Measurements from ENCODE around the gene FUT7. TPM values are rescaled to one million over a fixed set of nuclear protein-coding genes. Genes with fewer than 3 reads are reported as not detected.
A peak's percentile ranks its signal among the peaks of the same experiment; 100 is the strongest.

Gene FUT7
- total and polyA plus RNA-seq, 9 of the 15 experiments (the other 6 are each of a cell fraction or from before 2014, with no cell fraction given) = not detected

DNA sequence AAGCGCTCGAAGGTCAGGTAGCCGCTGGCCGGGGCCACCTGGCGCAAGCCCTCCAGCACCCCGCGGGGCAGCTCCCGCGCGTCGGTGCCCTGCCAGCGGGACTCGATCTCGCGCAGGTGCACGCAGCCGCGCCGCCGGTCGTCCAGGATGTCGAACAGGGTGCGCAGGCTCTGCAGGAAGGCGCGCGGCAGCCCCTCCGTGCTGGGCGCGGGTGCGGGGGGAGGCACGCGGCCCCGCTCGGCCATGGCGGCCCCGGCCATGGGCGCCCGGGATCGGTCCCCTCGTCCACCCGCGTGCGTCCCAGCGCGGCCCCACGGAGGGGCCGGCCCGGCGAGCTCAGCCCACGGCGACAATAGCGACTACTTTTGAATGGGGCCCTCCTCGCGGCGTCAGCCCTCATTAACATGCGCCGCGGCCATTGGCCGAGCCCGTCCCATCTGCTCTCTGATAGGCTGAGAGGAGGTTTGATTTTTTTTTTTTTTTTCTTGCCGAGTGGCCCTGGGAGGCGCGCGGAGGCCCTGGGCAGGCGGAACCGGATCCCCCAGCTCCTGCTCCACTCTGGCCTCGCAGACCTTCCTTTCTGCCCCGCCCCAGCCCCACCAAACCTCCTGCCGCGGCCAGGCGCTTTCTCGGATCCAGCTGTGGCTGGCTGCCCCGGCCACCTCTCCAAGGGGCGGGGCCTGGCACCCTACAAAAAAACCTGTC, 38.5 kb upstream of the FUT7 start, which contains the start of gene SAPCD2 (continued):
- TF ChIP-seq HINFP (tag; conservative IDR thresholded peaks at IDR 0.05; ENCODE audit: low read depth) = no peak
- TF ChIP-seq ZNF785 (CRISPR knock-in tag; IDR thresholded peaks at IDR 0.05) = no peak
- TF ChIP-seq ARID3A (IDR thresholded peaks at IDR 0.05; ENCODE audit: borderline replicate concordance, low read depth, low read length) = no peak
- TF ChIP-seq ZNF778 (CRISPR knock-in tag; IDR thresholded peaks at IDR 0.05) = no peak
- no peak for TF ChIP-seq XRCC5 (IDR thresholded peaks at IDR 0.05; ENCODE audit: low read depth, low read length)
- peak; percentile 61; the same call in 1 of the 2 replicates for TF ChIP-seq CTBP1 (IDR thresholded peaks at IDR 0.05; ENCODE audit: borderline replicate concordance)
- TF ChIP-seq E2F8 (IDR thresholded peaks at IDR 0.05; ENCODE audit: low read depth, partially characterized antibody) = no peak
- peak; percentile 7 for TF ChIP-seq GTF3C2 (IDR thresholded peaks at IDR 0.05; ENCODE audit: borderline replicate concordance, extremely low read depth, insufficient read length)
- peak; percentile 79 for TF ChIP-seq MYBL2 (IDR thresholded peaks at IDR 0.05; ENCODE audit: low read depth)
- no peak for TF ChIP-seq MYBL2 (CRISPR knock-in tag; IDR thresholded peaks at IDR 0.05; ENCODE audit: borderline replicate concordance)
- peak; percentile 41; the same call in 1 of the 2 replicates for TF ChIP-seq CREB1 (IDR thresholded peaks at IDR 0.05)
- TF ChIP-seq CREB1 (CRISPR knock-in tag; IDR thresholded peaks at IDR 0.05) = no peak
- peak in 1 of 2 experiments; percentile 72 for TF ChIP-seq NONO (IDR thresholded peaks at IDR 0.05; ENCODE audit: low read depth in 2 of 2, low read length in 1 of 2)
- no peak for TF ChIP-seq MYNN (IDR thresholded peaks at IDR 0.05)
- no peak for TF ChIP-seq MYNN (CRISPR knock-in tag; IDR thresholded peaks at IDR 0.05)
- TF ChIP-seq NFE2 (IDR thresholded peaks at IDR 0.05; ENCODE audit: low read depth) = no peak
- no peak for TF ChIP-seq RFX1 (IDR thresholded peaks at IDR 0.05)
